CD4-positive, alpha-beta T cell treated with Interleukin-17A for 1 hour (primary cell): ENCODE data around the gene CTNND2.

Source experiments
- DNase-seq: peaks from one replicate; pipeline ENCODE4 v3.0.0-alpha.2; 2020

Gene CTNND2

GRCh38 chr5:11056560-11056959, 847.7 kb downstream of the CTNND2 start:
- DNase-seq = no peak

GRCh38 chr5:11054014-11054413, 850.2 kb downstream of the CTNND2 start:
- no peak for DNase-seq

GRCh38 chr5:11052871-11053270, 851.4 kb downstream of the CTNND2 start:
- no peak for DNase-seq

DNA sequence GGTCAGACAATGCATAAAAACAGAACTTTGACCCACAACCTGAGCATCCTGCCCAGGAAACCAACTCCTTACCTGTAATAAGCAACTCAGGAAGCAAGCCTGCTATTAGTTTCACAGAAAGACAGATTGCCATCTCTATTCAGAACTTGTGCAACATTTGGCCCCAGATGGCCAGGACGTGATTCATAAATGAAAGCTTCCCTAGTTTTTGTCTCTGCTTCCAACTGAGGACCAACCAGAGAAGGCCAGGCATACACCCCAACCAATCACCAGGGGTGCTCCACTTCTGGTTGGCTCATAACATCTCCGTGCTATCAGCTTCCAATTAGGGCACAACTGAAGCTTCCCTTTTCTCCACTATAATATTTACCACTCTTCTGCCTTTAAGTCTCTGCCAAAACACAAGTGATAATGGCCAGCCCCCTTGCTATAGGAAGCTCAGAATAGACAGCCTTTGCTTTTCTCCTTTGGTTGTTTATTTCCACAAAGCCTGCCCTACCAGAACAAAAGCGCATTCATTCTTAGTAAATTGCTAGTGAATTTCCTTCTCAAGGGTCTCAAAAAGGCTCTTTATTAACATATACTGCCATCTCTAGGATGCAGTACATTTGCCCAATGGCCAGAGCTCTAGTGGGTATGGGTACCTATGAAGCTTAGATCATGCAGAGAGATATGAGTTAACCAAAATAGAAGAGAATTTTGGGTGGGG, 853.5 kb downstream of the CTNND2 start:
- no peak for DNase-seq

- DNase-seq = no peak
Observed at GRCh38 chr5:11048760-11049159, 855.5 kb downstream of the CTNND2 start.

- DNase-seq = no peak
Observed at GRCh38 chr5:11047625-11048024, 856.6 kb downstream of the CTNND2 start.

DNA sequence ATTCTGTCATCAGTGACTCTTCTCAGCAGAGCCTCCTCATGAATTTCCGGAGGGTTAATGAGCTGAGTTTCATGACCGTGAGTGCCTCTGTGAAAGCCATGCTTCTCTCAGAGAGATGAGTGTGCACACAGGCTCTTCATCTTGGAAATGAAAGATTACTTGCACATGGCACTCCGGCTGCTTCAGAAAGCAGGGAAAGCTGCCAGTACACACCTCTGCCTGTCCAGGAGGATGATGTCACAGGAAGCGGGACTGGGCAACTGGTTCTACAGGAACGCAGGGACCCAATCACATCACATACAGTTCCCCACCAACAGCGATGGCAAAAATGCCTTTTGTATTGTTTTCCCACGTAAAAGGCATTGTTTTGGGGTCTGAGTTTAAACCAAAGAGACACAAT, 857.2 kb downstream of the CTNND2 start:
- DNase-seq = no peak

- no peak for DNase-seq
Observed at GRCh38 chr5:11046160-11046559, 858.1 kb downstream of the CTNND2 start.

- no peak for DNase-seq
Observed at GRCh38 chr5:11045411-11045810, 858.8 kb downstream of the CTNND2 start.

DNA sequence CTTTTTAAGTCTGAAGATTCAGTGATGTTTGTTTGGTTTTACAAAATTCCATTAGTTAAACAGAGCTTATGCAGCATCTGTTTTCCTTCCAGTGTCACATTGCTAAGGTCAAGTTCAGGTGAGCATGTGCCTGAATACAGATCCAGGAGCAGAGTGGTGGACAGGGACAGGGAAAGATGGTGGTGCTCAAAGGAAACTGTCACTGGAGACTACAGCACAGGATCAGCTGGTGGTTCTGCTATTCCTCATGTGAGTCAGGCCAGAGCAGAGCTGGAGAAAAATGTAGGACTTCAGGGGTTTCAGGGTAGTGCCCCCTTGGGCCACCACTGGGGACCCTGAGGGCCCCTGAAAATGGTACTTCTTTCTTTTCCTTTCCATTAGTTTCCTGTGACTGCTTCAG, 859.7 kb downstream of the CTNND2 start:
- DNase-seq = no peak

DNA sequence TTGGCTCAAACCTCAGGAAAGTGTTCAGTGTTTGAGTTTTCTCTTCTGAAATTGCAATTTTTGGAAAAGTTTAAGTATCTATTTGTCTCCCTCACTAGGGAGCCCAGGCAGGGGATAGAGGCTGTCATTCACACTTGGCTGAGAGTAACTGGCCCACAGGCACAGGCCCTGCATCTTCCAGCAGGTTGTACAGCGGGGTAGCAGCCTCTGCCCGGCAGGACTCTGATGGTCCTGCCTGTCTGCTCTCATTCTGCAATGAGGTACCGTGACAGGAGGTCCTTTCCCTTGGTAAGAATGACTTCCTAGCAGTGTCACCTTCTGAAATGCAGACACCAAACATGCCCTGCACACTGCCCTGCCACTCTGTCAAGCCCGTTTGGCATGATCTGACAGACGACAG, 860.4 kb downstream of the CTNND2 start:
- DNase-seq = no peak

DNA sequence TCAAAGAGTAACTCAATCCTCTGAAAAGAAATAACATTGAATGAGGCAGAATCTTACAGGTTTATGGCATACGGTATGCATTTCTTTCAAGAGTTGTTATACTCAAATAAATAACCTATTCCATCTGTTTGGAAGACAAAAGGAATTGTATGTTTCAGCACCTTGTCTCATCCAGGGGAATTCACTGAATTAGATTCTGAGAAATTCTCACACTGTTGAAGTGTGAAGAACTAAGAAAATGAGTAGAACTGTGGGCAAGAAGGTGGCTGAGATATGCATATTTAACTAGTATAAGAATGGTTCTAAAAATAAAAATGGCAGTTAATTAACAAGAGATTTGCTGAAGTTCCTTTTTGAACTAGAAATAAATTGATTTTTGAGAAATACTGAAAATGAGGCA, 863.9 kb downstream of the CTNND2 start:
- no peak for DNase-seq

GRCh38 chr5:11038772-11039171, 865.5 kb downstream of the CTNND2 start:
- no peak for DNase-seq

DNA sequence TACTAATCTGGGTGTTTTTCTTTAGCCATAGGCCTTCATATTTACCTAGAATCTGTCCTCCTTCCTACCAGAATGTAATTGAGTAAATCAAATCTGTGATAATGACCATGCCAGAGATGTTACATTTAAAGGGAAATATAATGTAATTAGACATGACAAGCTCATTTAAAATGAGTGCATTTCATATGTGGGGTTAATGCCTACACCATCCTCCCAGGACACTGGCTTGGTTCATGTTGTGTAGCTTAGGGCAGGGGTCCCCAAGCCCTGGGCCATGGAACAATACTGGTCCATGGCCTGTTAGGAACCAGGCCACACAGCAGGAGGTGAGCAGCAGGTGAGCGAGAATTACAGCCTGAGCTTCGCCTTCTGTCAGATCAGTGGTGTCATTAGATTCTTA, 866.3 kb downstream of the CTNND2 start:
- no peak for DNase-seq

DNA sequence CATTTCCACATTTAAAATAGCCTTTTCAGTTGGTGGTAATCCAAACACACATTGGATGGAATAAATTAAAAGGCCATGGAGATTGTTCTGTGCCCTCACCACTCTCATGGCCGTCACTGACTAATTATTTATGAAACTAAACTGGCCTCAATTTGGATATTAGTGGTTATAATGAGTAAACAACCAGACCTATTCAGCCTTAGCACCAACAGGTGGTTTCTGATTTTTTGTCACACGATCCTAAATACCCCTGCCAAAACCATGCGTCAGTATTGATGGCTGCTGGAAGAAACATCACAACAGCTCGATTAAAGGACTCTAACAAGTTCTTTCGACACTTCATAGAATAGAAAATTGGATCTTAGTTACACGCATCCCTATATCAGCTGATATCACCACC, 867.2 kb downstream of the CTNND2 start:
- DNase-seq = no peak

DNA sequence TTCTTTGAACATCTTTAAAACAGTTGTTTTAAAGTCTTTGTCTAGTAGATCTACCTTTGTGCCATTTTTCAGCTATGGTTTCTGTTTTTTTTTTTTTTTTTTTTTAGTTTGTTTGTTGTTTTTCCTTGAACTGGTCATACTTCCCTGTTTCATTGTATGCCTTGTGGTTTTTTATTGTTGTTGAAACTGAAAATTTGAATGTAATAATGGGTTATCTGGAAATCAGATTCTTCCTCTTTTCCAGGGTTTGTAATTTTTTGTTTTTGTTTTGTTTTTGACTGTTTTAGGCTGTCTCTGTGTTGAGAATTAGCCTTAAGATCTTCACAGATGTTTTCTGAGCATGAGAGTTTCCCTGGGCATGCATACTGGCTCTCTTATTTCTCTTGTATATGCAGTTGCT, 873.6 kb downstream of the CTNND2 start:
- no peak for DNase-seq

DNA sequence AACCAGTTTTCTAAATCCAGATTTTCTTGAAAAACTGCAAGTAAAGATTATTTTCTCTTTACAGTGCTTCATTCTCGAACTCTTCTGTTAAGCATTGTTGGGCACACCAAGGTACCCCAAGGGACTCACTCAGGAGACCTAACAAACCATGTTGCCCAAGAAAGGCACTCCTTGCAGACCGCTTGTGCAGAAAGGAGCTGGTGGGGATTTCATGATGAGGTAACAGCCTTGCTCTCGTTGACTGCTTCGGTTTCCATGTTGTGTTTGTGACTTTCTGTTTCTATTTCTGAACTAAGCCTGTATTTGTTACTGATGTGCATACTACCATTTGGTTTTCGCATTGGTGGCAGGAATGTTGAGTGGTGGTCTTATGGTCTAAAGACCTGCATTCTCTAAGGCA, 876.6 kb downstream of the CTNND2 start:
- no peak for DNase-seq

DNA sequence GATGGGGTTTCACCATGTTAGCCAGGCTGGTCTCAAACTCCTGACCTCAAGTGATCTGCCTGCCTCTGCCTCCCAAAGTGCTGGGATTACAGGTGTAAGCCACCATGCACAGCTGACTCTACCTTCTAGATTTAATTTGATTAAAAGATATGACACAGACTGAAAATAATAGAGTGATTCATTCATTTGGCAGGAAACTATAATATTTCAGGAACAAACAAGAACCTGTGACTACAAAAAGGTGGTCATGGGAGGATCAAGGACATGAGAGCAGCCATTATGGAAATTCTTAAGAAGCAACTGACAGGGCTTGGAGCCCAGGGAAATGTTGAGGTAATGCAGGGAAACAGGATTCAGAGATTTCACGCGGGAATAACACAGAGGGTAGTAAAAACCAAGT, 877.7 kb downstream of the CTNND2 start:
- no peak for DNase-seq

GRCh38 chr5:11023945-11024344, 880.3 kb downstream of the CTNND2 start:
- DNase-seq = no peak

DNA sequence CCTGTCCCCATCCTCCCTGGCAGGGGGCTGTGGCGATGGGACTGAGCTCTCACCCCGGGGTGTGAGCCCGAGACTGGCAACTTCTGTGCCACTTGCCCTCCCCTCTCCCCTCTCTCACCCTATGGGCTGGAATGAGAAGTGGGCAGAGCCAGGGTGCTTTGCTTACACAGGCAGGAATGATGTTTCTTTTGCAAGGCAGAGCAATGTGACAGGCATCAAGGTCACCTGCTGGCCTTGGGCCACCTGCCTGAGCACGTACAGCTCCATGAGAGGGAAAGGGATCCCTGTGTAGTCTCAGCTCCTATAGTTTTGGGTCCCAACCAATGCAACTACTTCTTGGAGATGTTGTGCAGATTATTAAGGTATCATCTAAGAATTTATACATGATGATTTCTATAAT, 890.5 kb downstream of the CTNND2 start:
- no peak for DNase-seq

GRCh38 chr5:11012295-11012694, 892.0 kb downstream of the CTNND2 start:
- DNase-seq = no peak

- DNase-seq = no peak
Observed at GRCh38 chr5:11010429-11011210, 893.6 kb downstream of the CTNND2 start.

GRCh38 chr5:11009576-11009975, 894.7 kb downstream of the CTNND2 start:
- no peak for DNase-seq

DNA sequence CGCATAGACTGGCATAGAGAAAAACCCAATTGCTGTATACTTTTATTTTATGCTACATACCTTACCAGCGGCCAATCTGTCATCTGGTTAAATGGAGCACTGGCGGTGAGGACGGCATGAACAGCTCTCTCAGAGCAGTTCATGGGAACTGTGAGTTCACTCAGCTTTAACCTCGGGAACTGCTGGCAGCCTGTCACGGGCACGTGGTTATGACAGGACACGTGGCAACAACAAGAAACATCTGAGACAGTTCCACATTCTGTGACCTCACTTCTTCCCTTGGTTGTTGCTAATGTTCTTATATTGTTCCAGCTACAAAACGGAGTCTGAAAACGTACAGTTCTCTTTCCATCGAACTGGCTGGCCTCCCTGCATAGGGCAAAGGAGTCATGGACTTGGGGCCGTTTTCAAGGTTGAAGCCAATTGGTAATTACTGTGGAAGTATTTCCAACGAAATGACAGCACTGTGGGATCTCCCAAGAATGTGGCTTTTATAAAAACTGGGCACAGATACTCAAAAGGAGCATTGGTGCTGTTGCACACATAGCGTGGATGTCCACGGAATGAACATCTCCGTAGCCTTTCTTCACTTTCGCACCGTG, 896.9 kb downstream of the CTNND2 start:
- no peak for DNase-seq
